ENCODE measurements around the gene RNF44.

GRCh38 chr5:176486189-176486757 is 50.9 kb downstream of the RNF44 start:
- TF ChIP-seq REST (IDR thresholded peaks at IDR 0.05; ENCODE audit: insufficient read depth in 1 of 2, low read depth in 2 of 2, low read length in 2 of 2) (no peak), SIN3A (IDR thresholded peaks at IDR 0.05; ENCODE audit: borderline replicate concordance, insufficient read depth, low read length) (no peak), TAF1 (IDR thresholded peaks at IDR 0.05; ENCODE audit: borderline replicate concordance, insufficient read depth, low read length) (no peak), POLR2AphosphoS5 (IDR thresholded peaks at IDR 0.05; ENCODE audit: low read depth, low read length) (no peak), FOXP2 (optimal IDR thresholded peaks at IDR 0.05; ENCODE audit: borderline replicate concordance, extremely low read depth, extremely low read length, insufficient read depth) (no peak)
